ENCODE results near the gene AMFR. TPM values are rescaled to one million over a fixed set of nuclear protein-coding genes. Genes with fewer than 3 reads are reported as not detected.

The AMFR gene
- total RNA-seq, 1 experiment from 2014 or later: 48.1 TPM

DNA sequence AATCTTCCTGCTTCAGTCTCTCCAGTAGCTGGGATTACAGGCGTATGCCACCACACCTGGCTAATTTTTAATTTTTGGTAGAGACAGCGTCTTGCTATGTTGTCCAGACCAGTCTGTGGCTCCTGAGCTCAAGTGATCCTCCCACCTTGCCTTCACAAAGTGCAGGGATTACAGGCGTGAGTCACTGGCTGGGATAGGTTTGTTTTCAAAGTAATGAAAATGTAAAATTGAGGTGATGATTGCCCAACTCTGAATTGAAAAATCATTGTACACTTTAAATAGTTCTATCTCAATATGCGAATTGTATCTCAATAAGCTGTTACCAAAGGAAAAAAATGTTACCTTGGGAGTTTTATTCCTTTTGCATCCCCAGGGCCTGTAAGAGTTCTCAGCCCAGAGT is 1.2 kb upstream of the AMFR start:
- ChIA-PET POLR2A (ENCODE audit: low non-redundant PET) (no interaction called here), CTCF (no interaction called here)

DNA sequence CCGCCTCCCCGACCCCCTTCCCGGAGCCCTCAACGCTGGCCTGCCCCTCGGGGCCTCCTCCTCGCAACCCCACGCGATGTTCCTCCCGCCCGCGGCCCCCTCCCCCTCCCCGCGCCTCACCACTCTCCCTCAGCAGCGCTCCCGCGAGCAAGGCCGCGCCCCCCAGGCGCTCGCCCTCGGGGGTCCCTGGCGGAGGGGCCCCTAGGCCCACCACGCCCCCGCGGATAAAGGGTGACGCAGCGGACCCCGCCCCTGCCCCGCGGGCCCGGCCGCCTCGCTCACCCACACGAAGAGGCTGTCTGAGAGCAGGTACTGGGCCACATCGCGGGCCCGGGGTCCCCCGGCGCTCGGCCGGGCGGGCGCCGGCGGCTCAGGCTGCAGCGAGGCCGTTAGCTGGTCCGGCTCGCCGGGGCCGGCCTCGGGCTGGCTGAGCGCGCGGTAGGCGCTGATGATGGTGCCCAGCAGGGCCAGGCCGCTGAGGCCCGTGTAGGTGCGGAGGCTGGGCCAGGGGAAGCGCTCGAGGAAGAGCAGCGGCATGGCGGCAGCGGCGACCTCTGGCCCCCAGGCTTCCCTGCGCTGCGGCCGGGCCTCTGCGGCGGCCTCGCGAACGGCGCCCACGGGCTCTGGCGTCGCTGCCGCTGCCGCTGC is 430 bp downstream of the AMFR start:
- H3K9me3 ChIP-seq (ENCODE audit: low read depth, low read length, poor library complexity, severe bottlenecking): no peaks in the 10 kb centered on the region
- peak overlapping the region; percentile 93 for H3K4me3 ChIP-seq (ENCODE audit: low read depth, low read length, poor library complexity, severe bottlenecking)
- H3K27ac ChIP-seq (ENCODE audit: low read depth, low read length, poor library complexity, severe bottlenecking): peak overlapping the region; percentile 90
- intact Hi-C loops (cut with micrococcal nuclease; ENCODE audit: unreplicated experiment): no loop called here
- CTCF ChIA-PET: no interaction called here
- TF ChIP-seq, protein P1, sequence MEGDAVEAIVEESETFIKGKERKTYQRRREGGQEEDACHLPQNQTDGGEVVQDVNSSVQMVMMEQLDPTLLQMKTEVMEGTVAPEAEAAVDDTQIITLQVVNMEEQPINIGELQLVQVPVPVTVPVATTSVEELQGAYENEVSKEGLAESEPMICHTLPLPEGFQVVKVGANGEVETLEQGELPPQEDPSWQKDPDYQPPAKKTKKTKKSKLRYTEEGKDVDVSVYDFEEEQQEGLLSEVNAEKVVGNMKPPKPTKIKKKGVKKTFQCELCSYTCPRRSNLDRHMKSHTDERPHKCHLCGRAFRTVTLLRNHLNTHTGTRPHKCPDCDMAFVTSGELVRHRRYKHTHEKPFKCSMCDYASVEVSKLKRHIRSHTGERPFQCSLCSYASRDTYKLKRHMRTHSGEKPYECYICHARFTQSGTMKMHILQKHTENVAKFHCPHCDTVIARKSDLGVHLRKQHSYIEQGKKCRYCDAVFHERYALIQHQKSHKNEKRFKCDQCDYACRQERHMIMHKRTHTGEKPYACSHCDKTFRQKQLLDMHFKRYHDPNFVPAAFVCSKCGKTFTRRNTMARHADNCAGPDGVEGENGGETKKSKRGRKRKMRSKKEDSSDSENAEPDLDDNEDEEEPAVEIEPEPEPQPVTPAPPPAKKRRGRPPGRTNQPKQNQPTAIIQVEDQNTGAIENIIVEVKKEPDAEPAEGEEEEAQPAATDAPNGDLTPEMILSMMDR (conservative IDR thresholded peaks at IDR 0.05; ENCODE audit: low read depth, low read length): no peak
- no peak for TF ChIP-seq EZH2 (IDR thresholded peaks at IDR 0.05; ENCODE audit: borderline replicate concordance, low read depth, low read length, poor library complexity, severe bottlenecking)
- H3K4me1 ChIP-seq (ENCODE audit: insufficient read depth, low read length, poor library complexity, severe bottlenecking): peaks cover 24% of the 10 kb centered on the region
- DNase-seq (ENCODE audit: low spot score): peak; percentile 54
- H3K36me3 ChIP-seq (ENCODE audit: insufficient read depth, low read length, poor library complexity, severe bottlenecking): no peaks in the 10 kb centered on the region
- POLR2A ChIA-PET (ENCODE audit: low non-redundant PET): no interaction called here
- no peaks in the 10 kb centered on the region for H3K27me3 ChIP-seq (replicated peaks; ENCODE audit: insufficient read depth, low read depth, low read length, poor library complexity)
- BruUV-seq (replicated peaks): no TSS peak

More for the DNA sequence above, 1.2 kb upstream of the AMFR start:
- TF ChIP-seq EZH2 (IDR thresholded peaks at IDR 0.05; ENCODE audit: borderline replicate concordance, low read depth, low read length, poor library complexity, severe bottlenecking): no peak
- TF ChIP-seq, protein P1 (conservative IDR thresholded peaks at IDR 0.05; ENCODE audit: low read depth, low read length): no peak
- Histone ChIP-seq H3K4me1 (ENCODE audit: insufficient read depth, low read length, poor library complexity, severe bottlenecking) (peaks cover 24% of the 10 kb centered on the region), H3K27ac (ENCODE audit: low read depth, low read length, poor library complexity, severe bottlenecking) (no peak overlapping the region), H3K4me3 (ENCODE audit: low read depth, low read length, poor library complexity, severe bottlenecking) (no peak overlapping the region), H3K36me3 (ENCODE audit: insufficient read depth, low read length, poor library complexity, severe bottlenecking) (peaks cover 9% of the 10 kb centered on the region), H3K9me3 (ENCODE audit: low read depth, low read length, poor library complexity, severe bottlenecking) (no peaks in the 10 kb centered on the region), H3K27me3 (replicated peaks; ENCODE audit: insufficient read depth, low read depth, low read length, poor library complexity) (no peaks in the 10 kb centered on the region)
- no peak for DNase-seq (ENCODE audit: low spot score)
- intact Hi-C loops (cut with micrococcal nuclease; ENCODE audit: unreplicated experiment): no loop called here
- no TSS peak for BruUV-seq (replicated peaks)

DNA sequence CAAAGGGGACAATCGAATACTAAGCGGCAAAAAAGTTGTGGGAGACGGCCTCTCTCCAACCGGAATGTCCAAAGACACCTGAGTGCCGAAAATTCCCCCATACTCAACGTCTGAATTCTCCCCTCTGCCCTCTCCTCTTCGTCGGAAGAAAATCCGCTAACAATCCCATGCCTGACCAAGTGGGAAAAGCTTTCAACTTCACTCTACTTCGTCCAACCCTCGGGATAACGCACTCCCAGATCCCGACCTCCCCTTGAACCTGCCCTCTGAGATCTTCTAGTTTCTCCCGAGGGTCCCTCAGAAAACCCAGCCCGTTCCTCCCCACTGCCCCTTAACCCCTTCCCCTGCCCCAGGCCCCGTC is 961 bp downstream of the AMFR start:
- peak overlapping the region; percentile 90 for H3K27ac ChIP-seq (ENCODE audit: low read depth, low read length, poor library complexity, severe bottlenecking)
- H3K9me3 ChIP-seq (ENCODE audit: low read depth, low read length, poor library complexity, severe bottlenecking): no peaks in the 10 kb centered on the region
- intact Hi-C loops (cut with micrococcal nuclease; ENCODE audit: unreplicated experiment): no loop called here
- H3K27me3 ChIP-seq (replicated peaks; ENCODE audit: insufficient read depth, low read depth, low read length, poor library complexity): no peaks in the 10 kb centered on the region
- peaks cover 24% of the 10 kb centered on the region for H3K4me1 ChIP-seq (ENCODE audit: insufficient read depth, low read length, poor library complexity, severe bottlenecking)
- no peaks in the 10 kb centered on the region for H3K36me3 ChIP-seq (ENCODE audit: insufficient read depth, low read length, poor library complexity, severe bottlenecking)
- CTCF ChIA-PET: no interaction called here
- H3K4me3 ChIP-seq (ENCODE audit: low read depth, low read length, poor library complexity, severe bottlenecking): peak overlapping the region; percentile 93
- no peak for DNase-seq (ENCODE audit: low spot score)
- POLR2A ChIA-PET (ENCODE audit: low non-redundant PET): no interaction called here
- no peak for TF ChIP-seq EZH2 (IDR thresholded peaks at IDR 0.05; ENCODE audit: borderline replicate concordance, low read depth, low read length, poor library complexity, severe bottlenecking)
- TF ChIP-seq, protein P1 (conservative IDR thresholded peaks at IDR 0.05; ENCODE audit: low read depth, low read length): no peak
- no TSS peak for BruUV-seq (replicated peaks)
